GM10266 (cell line): ENCODE measurements around the gene DOCK8.

Experiments used
- DNase-seq: peaks from one replicate; pipeline ENCODE4 v3.0.0; 2012; ENCODE audit errors: extremely low spot score
- CTCF ChIP-seq: IDR thresholded peaks from 2 replicates; pipeline ENCODE4 v1.5.1; 2012; ENCODE audit warnings: mild to moderate bottlenecking, low read depth; ENCODE audit not compliant: control insufficient read depth, insufficient read depth; ENCODE audit errors: missing control alignments

Gene DOCK8

GRCh38 chr9:265209-265870 lies 50.7 kb downstream of the DOCK8 start:
- no peak for TF ChIP-seq CTCF
- DNase-seq = no peak

- DNase-seq = no peak
- TF ChIP-seq CTCF = no peak
These were observed 51.6 kb downstream of the DOCK8 start for GRCh38 chr9:266228-266627.

GRCh38 chr9:268616-269015 lies 54.0 kb downstream of the DOCK8 start:
- TF ChIP-seq CTCF = no peak
- DNase-seq = no peak

GRCh38 chr9:269081-269711 lies 54.5 kb downstream of the DOCK8 start:
- no peak for DNase-seq
- no peak for TF ChIP-seq CTCF

- DNase-seq = no peak
- TF ChIP-seq CTCF = no peak
These were observed 56.1 kb downstream of the DOCK8 start for GRCh38 chr9:270657-271237.

- peak; percentile 69 for DNase-seq
- no peak for TF ChIP-seq CTCF
These were observed 57.9 kb downstream of the DOCK8 start for GRCh38 chr9:272251-273213.
